Measurements from ENCODE around the gene OSBPL8.

Gene OSBPL8, protein sequence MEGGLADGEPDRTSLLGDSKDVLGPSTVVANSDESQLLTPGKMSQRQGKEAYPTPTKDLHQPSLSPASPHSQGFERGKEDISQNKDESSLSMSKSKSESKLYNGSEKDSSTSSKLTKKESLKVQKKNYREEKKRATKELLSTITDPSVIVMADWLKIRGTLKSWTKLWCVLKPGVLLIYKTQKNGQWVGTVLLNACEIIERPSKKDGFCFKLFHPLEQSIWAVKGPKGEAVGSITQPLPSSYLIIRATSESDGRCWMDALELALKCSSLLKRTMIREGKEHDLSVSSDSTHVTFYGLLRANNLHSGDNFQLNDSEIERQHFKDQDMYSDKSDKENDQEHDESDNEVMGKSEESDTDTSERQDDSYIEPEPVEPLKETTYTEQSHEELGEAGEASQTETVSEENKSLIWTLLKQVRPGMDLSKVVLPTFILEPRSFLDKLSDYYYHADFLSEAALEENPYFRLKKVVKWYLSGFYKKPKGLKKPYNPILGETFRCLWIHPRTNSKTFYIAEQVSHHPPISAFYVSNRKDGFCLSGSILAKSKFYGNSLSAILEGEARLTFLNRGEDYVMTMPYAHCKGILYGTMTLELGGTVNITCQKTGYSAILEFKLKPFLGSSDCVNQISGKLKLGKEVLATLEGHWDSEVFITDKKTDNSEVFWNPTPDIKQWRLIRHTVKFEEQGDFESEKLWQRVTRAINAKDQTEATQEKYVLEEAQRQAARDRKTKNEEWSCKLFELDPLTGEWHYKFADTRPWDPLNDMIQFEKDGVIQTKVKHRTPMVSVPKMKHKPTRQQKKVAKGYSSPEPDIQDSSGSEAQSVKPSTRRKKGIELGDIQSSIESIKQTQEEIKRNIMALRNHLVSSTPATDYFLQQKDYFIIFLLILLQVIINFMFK

DNA sequence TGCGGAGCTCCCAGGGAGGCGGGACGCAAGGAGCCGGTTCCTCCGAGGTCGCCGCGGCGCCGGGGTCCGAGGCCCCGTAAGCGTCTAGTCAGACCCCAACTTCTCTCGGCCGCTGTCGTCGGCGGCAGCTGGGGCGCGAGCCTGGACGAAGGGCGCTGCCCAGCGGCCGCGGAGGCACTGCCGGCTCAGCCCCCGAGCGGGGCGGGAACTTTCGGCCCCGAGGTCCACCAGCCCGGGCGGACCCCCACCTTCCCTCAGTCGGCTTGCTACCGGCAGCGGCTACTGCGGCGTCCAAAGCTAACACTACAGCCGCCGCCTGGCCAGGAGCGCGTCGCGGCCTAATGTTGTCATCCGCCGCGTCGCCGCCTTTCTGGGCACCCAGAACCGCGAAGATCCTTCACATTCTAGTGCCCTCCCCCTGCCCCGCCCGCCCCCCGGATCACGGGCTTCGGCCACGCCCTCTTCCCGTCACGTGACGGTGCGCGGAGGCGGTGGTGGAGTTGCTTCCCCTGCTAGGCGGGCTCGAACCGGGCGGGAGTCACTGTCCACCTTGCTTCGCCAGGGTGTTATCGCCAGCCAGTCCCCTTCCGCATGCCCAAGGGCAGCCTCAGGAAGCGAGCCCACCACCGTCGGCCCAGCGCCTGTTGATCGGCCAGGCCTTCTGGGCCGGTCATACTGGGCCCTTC is at the start of gene OSBPL8:
Gene OSBPL8, minus strand, starts transcription at position 372 of the 686 bp plus-strand sequence. CDS start 72,220 bp downstream, outside the sequence.
- peak; percentile 90 for DNase-seq (ENCODE audit: low spot score)

DNA sequence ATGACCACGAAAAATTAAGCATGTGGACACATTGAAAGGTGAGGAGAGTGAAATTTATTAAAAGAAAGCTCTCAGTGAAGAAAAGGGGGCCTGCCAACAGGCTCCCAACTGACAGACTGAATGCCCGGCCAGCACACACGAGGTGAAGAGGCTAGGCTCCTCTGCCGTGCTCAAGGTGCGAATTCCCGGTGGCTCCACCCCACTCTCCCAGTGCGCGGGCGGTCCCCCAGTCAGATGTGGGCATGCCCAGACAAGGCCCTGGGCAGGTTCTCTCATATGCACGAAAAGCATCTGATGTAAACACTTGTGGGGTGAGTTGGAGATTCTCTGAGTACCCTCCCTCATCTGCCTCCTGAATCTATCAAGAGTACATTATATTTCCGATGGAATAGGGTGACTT is 48.5 kb upstream of the OSBPL8 start:
- no peak for DNase-seq (ENCODE audit: low spot score)

DNA sequence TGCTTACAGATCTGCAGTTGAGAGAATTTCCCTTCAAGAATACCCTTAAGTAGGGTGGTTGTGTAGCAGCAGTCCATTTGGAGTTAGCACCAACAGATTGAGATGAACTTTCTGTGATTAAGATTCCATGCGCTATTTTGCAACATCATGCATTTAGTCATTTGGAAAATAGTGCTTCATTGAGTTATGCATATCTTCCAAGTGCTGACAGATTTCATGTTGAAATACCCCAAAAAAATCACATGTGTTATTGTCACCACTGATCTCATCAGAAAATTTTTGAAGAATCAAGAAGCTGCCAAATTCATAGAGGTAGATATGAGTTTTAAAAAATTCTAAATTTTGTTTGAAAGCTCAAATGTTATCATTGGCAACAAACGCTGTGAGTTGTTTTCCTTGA is 35.5 kb upstream of the OSBPL8 start:
- DNase-seq (ENCODE audit: low spot score): no peak

DNA sequence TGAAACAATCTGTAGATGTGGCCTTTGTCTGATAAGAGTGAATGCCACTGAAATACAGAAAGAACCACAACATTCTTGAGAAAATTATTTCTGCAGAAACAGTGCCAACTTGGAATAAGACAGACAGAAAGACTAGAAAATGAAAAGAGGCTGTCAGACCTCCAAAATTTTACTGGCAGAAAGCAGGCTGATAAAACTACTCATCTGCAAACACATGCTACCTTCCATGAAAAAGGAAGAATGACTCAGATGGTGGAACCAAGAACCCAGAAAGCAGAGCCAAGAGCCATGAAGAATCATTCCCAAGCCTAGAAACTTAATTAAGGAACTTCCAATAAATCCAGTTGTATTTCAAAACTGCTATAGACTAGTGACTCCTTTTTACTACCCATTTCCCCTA is 31.9 kb upstream of the OSBPL8 start:
- DNase-seq (ENCODE audit: low spot score): no peak

DNA sequence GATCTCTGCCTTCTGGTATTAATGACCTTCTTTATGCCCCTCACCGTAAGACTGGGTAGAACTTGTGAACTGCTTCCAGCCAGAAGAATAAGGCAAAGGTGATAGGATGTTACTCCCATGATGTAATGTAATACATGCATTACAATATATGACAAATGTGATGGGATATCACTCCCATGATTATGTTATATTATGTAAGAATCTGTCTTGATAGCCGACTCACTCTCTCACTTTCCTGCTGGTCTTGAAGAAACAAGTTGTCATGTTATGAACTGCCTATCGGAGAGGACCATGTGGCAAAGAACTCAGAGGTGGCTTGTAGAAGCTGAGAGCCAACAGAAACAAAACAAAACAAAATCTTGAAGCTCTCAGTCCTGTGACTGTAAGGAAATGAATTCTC is 30.6 kb upstream of the OSBPL8 start:
- DNase-seq (ENCODE audit: low spot score): no peak

DNA sequence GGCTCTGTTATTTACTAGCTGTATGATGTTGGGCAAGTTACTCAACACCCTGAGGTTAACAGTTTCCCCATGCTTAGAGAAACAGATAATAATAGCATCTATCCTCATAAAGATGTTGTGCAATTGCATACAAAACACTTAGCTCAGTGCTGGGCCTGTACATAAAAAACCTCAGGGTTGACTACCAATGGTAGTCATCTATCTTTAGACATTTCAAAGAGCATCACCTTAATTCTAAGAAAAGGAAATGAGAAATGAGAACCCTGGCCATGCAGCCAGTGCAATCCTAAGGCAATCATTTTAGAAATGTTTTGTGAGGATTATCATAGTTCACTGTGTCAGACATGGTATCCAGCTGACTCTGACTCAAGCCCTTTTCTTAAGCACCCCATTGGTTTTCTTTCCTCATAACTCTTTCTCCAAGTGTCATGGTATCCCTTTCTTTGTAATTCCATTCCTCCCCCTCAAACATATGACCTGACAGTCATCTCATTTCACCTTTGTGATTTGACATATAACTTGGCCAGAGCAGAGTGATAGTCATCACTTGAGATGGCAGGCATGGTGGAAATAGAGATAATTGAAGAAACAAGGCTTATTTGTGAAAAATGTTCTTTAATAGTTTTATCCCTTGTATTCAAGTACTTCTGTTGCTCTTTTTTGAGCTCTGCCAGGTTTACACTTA is 29.5 kb upstream of the OSBPL8 start:
- no peak for DNase-seq (ENCODE audit: low spot score)

DNA sequence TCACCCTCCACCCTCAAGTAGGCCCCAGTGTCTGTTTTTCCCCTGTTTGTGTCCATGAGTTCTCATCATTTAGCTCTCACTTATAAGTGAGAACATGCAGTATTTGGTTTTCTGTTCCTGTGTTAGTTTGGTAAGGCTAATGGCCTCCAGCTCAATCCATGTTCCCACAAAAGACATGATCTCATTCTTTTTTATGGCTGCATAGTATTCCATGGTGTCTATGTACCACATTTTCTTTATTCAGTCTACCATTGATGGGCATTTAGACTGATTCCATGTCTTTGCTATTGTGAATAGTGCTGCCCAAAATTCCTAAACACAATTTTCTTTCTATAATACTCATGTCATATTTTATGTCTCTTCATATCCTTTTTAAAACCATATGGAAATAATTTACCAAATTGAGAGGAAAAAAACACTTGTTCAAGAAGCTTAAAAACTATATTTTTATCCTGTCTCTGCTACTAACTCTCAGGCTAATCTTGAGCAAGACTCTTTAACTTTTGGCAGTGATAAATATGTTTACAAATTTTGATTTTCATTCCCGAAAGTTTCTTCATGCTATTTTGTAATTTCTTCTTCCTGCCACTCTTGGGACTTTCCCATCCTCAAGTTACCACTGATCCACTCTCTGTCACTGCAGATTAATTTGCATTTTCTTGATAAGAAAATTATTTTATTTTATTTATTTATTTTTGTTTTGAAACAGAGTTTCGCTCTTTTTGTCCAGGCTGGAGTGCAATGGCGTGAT is 28.0 kb upstream of the OSBPL8 start:
- DNase-seq (ENCODE audit: low spot score): no peak

DNA sequence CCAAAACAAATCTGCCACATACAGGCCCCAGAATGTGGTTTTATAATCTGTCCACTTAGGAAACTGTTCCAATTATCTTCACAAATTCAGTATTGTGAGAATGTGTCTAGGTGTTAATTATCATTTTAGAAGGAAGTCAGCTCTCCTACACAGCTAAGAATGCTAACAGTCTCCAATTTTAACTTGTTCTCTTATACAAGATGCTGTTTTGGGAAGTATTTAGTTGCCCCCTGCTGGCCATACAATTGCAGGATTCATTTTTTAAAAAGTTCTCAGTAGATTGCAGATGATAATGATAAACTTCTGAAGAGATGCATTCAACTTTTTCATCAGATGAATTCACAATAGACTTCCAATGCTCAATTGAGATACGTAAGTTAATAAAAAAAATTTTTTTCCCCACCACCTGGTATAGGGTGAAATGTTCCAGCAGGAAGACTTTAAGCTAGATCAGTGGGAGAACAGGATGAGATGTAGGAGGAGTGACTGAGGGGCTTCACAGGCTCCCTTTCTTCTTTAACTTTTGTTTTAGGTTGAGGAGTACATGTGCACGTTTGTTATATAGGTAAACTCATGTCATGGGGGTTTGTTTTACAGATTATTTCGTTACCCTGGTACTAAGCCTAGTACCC is 27.3 kb upstream of the OSBPL8 start:
- no peak for DNase-seq (ENCODE audit: low spot score)

DNA sequence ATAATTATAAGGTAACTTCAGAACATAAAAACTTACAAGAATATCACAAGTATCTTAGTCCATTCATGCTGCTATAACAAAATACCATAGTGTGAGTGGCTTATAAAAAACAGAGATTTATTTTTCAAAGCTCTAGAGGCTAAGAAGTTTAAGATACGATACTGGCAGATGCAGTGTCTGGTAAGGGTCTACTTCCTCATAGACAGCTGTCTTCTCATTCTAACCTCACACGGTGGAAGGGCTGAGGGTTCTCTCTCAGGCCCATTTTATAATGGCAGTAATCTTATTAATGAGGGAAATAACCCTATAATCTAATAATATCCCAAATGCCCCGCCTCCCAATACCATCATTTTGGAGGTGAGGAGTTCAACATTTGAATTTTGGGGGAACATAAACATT is 23.7 kb upstream of the OSBPL8 start:
- no peak for DNase-seq (ENCODE audit: low spot score)

DNA sequence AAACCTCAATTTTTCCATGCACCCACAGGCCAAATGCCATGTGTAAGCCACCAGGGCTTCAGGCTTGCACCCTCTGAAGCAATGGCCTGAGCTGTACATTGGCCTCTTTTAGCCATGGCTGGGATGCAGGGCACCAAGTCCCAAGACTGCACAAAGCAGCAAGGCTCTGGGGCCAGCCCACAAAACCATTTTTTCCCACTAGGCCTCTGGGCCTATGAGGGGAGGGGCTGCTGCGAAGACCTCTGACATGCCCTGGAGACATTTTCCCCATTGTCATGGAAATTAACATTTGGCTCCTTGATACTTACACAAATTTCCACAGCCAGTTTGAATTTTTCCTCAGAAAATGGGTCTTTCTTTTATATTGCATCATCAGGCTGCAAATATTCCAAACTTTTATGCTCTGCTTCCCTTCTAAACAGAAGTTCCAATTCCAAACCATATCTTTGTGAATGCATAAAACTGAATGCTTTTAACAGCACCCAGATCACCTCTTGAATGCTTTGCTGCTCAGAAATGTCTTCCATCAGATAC is 14.3 kb upstream of the OSBPL8 start:
- DNase-seq (ENCODE audit: low spot score): no peak

DNA sequence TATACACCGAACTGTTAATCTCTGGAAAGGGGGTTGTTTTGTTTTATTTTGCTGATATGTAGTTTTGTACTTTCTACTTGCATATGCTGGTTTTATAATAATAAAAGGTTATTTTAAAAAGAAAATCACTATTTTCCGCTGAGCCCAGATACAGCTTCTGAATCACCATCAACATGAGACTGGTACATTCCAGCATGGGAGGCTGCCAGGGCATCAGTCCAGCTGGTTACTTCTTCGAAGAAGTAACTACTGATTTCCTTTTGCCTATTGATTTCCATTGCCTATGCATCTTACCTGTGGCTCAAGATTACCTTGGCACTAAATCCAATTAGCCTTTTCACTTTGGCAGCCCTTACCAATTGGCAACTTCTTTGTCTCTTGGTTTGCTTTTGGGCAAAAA is 11.7 kb upstream of the OSBPL8 start:
- no peak for DNase-seq (ENCODE audit: low spot score)

DNA sequence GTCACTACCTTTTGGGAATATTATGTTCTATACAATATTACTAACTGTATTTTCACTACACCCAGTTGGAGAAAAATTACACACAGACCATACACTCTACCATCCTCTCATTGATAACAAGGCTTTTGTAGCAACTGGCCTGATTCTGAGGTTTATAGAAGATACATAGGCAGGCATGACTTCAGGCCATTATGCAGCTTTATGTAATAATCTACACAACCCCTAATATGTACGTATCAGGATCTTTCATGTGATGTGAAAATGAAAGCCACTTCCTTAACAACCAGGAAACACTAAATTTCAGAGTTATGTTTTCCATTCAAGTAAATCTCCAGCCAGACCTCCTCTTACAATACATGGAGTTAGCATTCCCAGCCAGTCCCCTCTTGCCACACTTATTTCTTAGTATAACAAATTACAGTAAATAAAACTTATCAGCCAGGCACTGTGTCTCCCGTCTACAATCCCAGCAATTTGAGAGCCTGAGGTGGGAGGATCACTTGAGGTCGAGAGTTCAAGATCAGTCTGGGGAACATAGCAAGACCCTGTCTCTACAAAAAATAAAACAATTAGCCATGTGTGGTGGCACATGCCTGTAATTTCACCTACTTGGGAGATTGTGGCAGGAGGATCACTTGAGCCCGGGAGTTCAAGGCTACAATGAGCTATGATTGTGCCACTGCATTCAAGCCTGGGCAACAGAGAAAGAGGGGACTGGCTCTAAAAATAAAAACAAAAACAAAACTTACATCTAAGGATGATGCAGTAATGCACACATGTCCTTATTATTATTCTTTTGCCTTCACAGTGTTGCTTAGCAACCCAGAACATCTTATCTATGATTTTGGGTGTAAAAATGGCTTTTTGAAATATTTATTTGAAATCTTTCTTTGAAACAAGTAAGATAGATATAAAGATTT is 10.4 kb upstream of the OSBPL8 start:
- no peak for DNase-seq (ENCODE audit: low spot score)

DNA sequence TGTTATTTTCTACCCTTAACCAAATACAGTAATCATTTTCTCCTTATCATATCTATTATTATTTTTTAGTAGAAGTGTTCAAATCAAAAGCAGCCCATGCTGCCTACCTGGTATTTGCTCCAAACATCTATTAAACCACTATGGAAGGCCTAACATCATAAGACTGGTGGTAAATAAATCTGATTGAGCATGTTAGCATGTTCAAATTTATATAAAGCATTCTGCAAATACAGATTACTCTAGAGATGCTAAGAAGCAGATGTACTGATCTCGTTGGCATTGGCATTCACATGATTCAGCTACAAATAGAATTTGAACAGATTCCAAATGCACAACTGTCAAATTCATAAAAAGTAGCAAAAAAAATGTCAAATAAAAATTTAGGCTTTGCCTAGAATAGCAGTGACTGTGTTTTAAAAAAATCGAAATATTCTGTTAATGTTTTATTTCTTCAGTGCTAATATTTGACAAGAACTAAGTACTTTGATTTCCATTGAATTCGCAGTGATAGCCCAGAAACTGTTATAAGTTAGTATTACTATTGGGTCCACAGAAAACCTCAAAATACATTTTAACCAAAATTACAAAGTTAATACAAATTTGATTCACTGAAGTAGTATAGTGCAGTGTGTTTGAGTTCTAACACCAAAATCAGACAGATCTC is 9.4 kb upstream of the OSBPL8 start:
- DNase-seq (ENCODE audit: low spot score): no peak

DNA sequence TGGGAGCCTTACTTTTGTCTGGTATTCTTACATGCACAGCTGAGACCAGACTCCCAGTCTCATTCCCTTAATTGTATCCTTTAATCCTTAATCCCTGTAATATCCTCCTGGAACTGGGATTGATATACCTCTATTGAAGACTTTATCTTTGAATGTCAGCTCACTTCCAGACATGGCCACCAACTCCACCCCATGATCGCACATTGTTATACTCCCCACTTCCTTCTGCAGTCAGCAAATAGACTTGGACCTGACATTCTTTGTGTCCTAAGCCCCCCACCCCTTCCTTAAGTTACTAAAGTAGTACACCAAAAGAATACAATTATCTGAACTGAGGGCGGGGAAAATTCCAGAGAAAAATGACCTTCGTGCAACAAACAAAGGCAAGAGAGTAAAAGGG is 8.6 kb upstream of the OSBPL8 start:
- DNase-seq (ENCODE audit: low spot score): no peak

DNA sequence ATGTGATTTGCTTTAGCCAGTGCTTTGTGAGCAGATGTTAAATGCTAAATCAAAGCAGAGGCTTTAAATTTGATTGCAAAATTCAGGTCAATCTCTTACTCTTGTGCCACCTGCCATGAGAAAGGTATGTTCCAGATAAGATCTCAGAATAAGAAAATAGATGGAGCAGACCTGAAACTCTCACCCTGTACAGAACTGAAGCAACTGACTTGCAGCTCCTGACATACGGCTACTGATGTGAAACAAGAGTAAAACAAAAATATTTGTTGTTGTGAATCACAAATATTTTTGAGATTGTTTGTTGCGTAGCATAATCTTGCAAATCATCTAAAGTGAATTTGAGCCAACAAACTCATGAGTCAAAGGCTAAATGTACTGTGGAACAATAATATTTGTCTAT is 3.5 kb upstream of the OSBPL8 start:
- DNase-seq (ENCODE audit: low spot score): no peak

DNA sequence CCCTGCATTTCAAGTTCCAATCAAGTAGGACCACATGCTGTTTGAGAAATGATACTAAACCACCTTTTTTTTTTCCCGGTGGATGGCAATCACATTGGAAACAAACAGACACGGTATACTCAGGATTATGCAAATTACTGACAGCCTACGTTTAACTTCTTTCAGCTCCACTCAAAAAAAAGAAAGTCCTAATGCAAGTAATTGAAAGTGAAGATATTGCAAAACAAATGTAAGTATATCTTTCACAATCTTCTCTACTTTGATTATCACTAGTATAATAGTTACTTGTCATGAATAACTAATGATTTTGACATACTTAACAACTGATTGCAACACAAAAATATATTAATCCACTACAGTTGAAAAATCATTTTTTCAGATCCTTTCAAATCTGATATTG is 2.6 kb upstream of the OSBPL8 start:
- no peak for DNase-seq (ENCODE audit: low spot score)

DNA sequence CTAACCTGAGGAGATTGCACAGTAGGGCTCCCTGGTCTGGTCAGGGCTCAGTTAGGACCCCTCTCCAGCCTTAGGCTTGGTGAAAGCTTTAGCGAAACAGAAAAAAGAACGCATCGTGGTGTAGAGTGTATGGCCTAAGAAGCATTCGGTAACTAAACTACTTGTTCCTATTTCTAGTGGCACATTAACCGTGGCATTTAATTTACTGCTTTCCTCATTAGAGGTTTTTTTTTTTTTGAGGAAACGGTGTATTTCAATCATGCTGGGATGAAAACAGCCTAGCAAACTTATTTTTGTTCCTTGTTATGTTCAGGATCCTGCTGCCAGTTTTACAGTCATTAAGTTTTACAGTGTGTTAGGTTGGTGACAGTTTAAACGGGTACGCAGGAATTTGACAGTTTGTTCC is 518 bp upstream of the OSBPL8 start:
- DNase-seq (ENCODE audit: low spot score): no peak

DNA sequence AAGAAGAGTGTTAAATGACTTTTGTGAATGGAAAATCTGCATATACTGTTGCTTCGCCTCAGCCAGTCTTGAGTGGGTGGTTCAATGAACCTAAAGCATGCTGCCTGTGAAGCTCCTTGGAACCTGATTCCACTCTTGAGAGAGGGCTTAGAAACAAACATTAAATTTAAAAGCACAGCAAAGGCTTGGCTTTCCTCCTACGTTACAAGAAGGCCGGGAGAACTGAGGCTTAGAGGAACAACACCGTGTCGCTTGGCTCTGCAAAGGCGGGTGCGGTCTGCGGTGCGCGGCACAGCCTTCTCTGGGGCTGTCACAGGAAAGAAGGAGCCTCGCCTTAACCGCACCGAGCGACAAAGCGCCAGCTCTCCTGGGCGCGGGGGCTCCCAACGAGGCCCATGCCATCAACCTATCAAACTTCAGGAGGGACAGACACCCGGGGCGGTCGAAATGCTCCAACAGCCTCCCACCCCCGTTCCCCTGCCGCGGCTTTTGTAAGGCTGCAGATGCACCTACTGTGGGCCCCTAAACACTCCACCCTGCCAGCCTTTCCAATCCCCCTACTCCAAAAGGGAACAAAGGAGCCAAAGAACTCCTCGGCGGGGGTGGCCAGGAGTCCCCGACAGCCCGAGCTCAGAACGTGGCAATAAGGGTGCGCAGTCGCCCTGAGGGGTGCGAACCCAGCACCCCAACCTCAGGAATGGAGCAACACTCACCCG is 729 bp downstream of the OSBPL8 start:
- DNase-seq (ENCODE audit: low spot score): peak; percentile 24
